HCT116 (cell line): Measurements from ENCODE around the gene DOCK9. TPM values are rescaled to one million over a fixed set of nuclear protein-coding genes. Genes with fewer than 3 reads are reported as not detected.

Experiments used
- ATAC-seq: fragments of 200-7000 bp; cut with Tn5 transposase; 2 replicates; pipeline ENCODE4 v1.9.1; 2020; ENCODE audit warnings: mild to moderate bottlenecking, moderate library complexity
- BruUV-seq: library from RNA; stranded (reverse); fragments of 400-500 nt; replicated peaks from 2 replicates; lab custom pipeline; 2021; lab: Mats Ljungman, UMichigan
- CTCF ChIA-PET: fragments of 300-600 bp; sonication (Branson Sonifier 250); formaldehyde crosslinking; loops from one replicate; lab custom pipeline; 2021; ENCODE audit warnings: antibody characterized with exemption; lab: Charles Lee
- POLR2A ChIA-PET: fragments of 300-600, 350-600 bp; sonication (Branson Sonifier 250); formaldehyde crosslinking; loops from one replicate; lab custom pipeline; 2021; ENCODE audit warnings: antibody characterized with exemption; lab: Charles Lee
- RAD21 ChIA-PET, 2 experiments: fragments of 300-600 bp; sonication (Branson Sonifier 250); formaldehyde crosslinking; loops; one replicate each; lab custom pipeline; 2023; ENCODE audit warnings: low total read pairs in 2 of 2; ENCODE audit not compliant: uncharacterized antibody in 2 of 2, unreplicated experiment in 2 of 2, low non-redundant PET in 1 of 2; lab: Charles Lee
- DNase-seq: peaks from one replicate; pipeline ENCODE4 v3.0.0-alpha.2; 2010; ENCODE audit warnings: low read depth, low spot score
- H2AFZ ChIP-seq: fragments of 200-600 bp; shearing (Covaris generic), sonication (generic); 2 replicates; pipeline ENCODE4 v1.6.1; 2017; ENCODE audit warnings: low read depth, mixed run types, mixed read lengths, antibody characterized with exemption, low read length; ENCODE audit not compliant: poor library complexity, severe bottlenecking
- H3K27ac ChIP-seq: 2 replicates; pipeline ENCODE4 v1.5.1; 2012; ENCODE audit warnings: low read depth, low read length
- H3K27me3 ChIP-seq: fragments of 200-600 bp; sonication (generic); 2 replicates; pipeline ENCODE4 v1.6.1; 2016; ENCODE audit warnings: mixed run types, low read length, mixed read lengths; ENCODE audit not compliant: insufficient read depth
- H3K36me3 ChIP-seq, 2 experiments: fragments of 200-500 bp in 1 of 2; fragments of 200-600 bp in 1 of 2; sonication (Bioruptor generic) in 1 of 2; sonication (generic) in 1 of 2; 2 replicates each; pipeline versions ENCODE4 v1.5.1 to v1.6.1; 2014 to 2016; ENCODE audit warnings: low read length in 2 of 2, inconsistent platforms in 1 of 2, mixed read lengths in 1 of 2, mixed run types in 1 of 2; ENCODE audit not compliant: insufficient read depth in 2 of 2, control insufficient read depth in 1 of 2
- H3K4me1 ChIP-seq, 2 experiments: fragments of 200-600 bp in 1 of 2; sonication (generic) in 1 of 2; 2 replicates each; pipeline versions ENCODE4 v1.5.1 to v1.6.1; 2012 to 2017; ENCODE audit warnings: low read length in 2 of 2, inconsistent platforms in 1 of 2, mild to moderate bottlenecking in 1 of 2, mixed read lengths in 1 of 2, mixed run types in 1 of 2, moderate library complexity in 1 of 2; ENCODE audit not compliant: insufficient read depth in 2 of 2, control insufficient read depth in 1 of 2
- H3K4me2 ChIP-seq: fragments of 200-600 bp; sonication (generic); 2 replicates; pipeline ENCODE4 v1.6.1; 2017; ENCODE audit warnings: mixed run types, low read length, mixed read lengths
- H3K4me3 ChIP-seq, 2 experiments: fragments of 200-600 bp in 1 of 2; sonication (generic) in 1 of 2; replicated peaks in 1 of 2; 2 replicates each; pipeline ENCODE4 v1.5.1; 2011 to 2016; ENCODE audit warnings: low read length in 2 of 2, control low read depth in 1 of 2, low read depth in 1 of 2, mild to moderate bottlenecking in 1 of 2, mixed read lengths in 1 of 2, mixed run types in 1 of 2
- H3K79me2 ChIP-seq: fragments of 200-600 bp; sonication (generic); 2 replicates; pipeline ENCODE4 v1.6.1; 2017; ENCODE audit warnings: mild to moderate bottlenecking, mixed run types, low read length, moderate library complexity, mixed read lengths; ENCODE audit not compliant: insufficient read depth
- H3K9ac ChIP-seq: fragments of 200-600 bp; sonication (generic); 2 replicates; pipeline ENCODE4 v1.6.1; 2016; ENCODE audit warnings: low read length, mixed read lengths
- H3K9me2 ChIP-seq: fragments of 200-600 bp; sonication (generic), shearing (Covaris generic); 2 replicates; pipeline ENCODE4 v1.6.1; 2017; ENCODE audit warnings: mixed run types, mild to moderate bottlenecking, moderate library complexity; ENCODE audit not compliant: insufficient read depth
- H3K9me3 ChIP-seq, 2 experiments: fragments of 200-500 bp in 1 of 2; fragments of 200-600 bp in 1 of 2; sonication (Bioruptor generic) in 1 of 2; sonication (generic) in 1 of 2; 2 replicates each; pipeline ENCODE4 v1.6.1; 2014 to 2017; ENCODE audit warnings: low read length in 2 of 2, mixed read lengths in 2 of 2, inconsistent platforms in 1 of 2, low read depth in 1 of 2, mild to moderate bottlenecking in 1 of 2, mixed run types in 1 of 2, moderate library complexity in 1 of 2; ENCODE audit not compliant: control insufficient read depth in 1 of 2, insufficient read depth in 1 of 2
- H4K20me1 ChIP-seq: fragments of 200-600 bp; sonication (generic), shearing (Covaris generic); 2 replicates; pipeline ENCODE4 v1.6.1; 2017; ENCODE audit warnings: mixed run types, mild to moderate bottlenecking, moderate library complexity; ENCODE audit not compliant: insufficient read depth
- CBX3 ChIP-seq: IDR thresholded peaks from 2 replicates; pipeline ENCODE4 v1.6.1; 2012; ENCODE audit warnings: low read depth
- CEBPB ChIP-seq: IDR thresholded peaks from 2 replicates; pipeline ENCODE4 v1.6.1; 2012; ENCODE audit warnings: low read depth
- CTCF ChIP-seq, 3 experiments: fragments of 200-600 bp in 1 of 3; sonication (generic) in 1 of 3; IDR thresholded peaks in 2 of 3; conservative IDR thresholded peaks in 1 of 3; 2 replicates each; pipeline ENCODE4 v1.5.1; 2012 to 2017; ENCODE audit warnings: low read depth in 2 of 3, low read length in 2 of 3, antibody characterized with exemption in 1 of 3, borderline replicate concordance in 1 of 3, control low read depth in 1 of 3, mild to moderate bottlenecking in 1 of 3, mixed read lengths in 1 of 3, mixed run types in 1 of 3, moderate library complexity in 1 of 3; ENCODE audit not compliant: insufficient read depth in 1 of 3
- EGR1 ChIP-seq: IDR thresholded peaks from 2 replicates; pipeline ENCODE4 v1.6.1; 2012; ENCODE audit warnings: low read depth
- ELF1 ChIP-seq: IDR thresholded peaks from 2 replicates; pipeline ENCODE4 v1.6.1; 2012; ENCODE audit warnings: low read depth, borderline replicate concordance
- EZH2 ChIP-seq: fragments of 200-600 bp; sonication (generic); IDR thresholded peaks from 2 replicates; pipeline ENCODE4 v1.6.1; 2017; ENCODE audit warnings: antibody characterized with exemption, mixed run types
- FOSL1 ChIP-seq: IDR thresholded peaks from 2 replicates; pipeline ENCODE4 v1.6.1; 2012; ENCODE audit warnings: low read depth
- JUND ChIP-seq: IDR thresholded peaks from 2 replicates; pipeline ENCODE4 v1.6.1; 2012
- MAX ChIP-seq: IDR thresholded peaks from 2 replicates; pipeline ENCODE4 v1.6.1; 2012
- POLR2A ChIP-seq: IDR thresholded peaks from 2 replicates; pipeline ENCODE4 v1.7.0; 2011; ENCODE audit warnings: borderline replicate concordance; ENCODE audit not compliant: insufficient read depth, insufficient read length; ENCODE audit errors: extremely low read depth
- POLR2AphosphoS5 ChIP-seq: IDR thresholded peaks from 2 replicates; pipeline ENCODE4 v1.6.1; 2011; ENCODE audit warnings: mild to moderate bottlenecking, low read depth, low read length, moderate library complexity
- SIN3A ChIP-seq: IDR thresholded peaks from 2 replicates; pipeline ENCODE4 v1.6.1; 2012; ENCODE audit warnings: low read depth
- SP1 ChIP-seq: IDR thresholded peaks from 2 replicates; pipeline ENCODE4 v1.6.1; 2012; ENCODE audit warnings: low read depth
- SRF ChIP-seq: IDR thresholded peaks from 2 replicates; pipeline ENCODE4 v1.6.1; 2012; ENCODE audit warnings: low read depth
- YY1 ChIP-seq: IDR thresholded peaks from 2 replicates; pipeline ENCODE4 v1.6.1; 2011; ENCODE audit warnings: low read length, low read depth, moderate library complexity, mild to moderate bottlenecking; ENCODE audit not compliant: insufficient replicate concordance; ENCODE audit errors: extremely low read depth
- ZBTB33 ChIP-seq: IDR thresholded peaks from 2 replicates; pipeline ENCODE4 v1.6.1; 2011; ENCODE audit warnings: mild to moderate bottlenecking, low read length, moderate library complexity; ENCODE audit not compliant: insufficient replicate concordance; ENCODE audit errors: extremely low read depth
- ZNF274 ChIP-seq: fragments of 200-500 bp; sonication (Bioruptor generic); IDR thresholded peaks from 2 replicates; pipeline ENCODE4 v1.6.1; 2014; ENCODE audit warnings: mild to moderate bottlenecking, low read depth, low read length, inconsistent platforms
- intact Hi-C: fragments of 100-400 bp; cut with micrococcal nuclease; formaldehyde crosslinking; loops from 2 replicates; pipeline ENCODE4 v1.10.0; 2022
- total RNA-seq: library from RNA; stranded (reverse); gene quantifications from one replicate; pipeline ENCODE4 v1.2.1, GENCODE V29; 2021; ENCODE audit not compliant: unreplicated experiment

The DOCK9 gene
- total RNA-seq, 1 experiment from 2014 or later = 58.8 TPM

GRCh38 chr13:99013951-99014350 is 36.1 kb upstream of the DOCK9 start:
- ChIA-PET POLR2A (no interaction called here), RAD21 (no interaction called here), CTCF (no interaction called here)
- BruUV-seq = no TSS peak
- intact Hi-C loops = no loop called here
- Histone ChIP-seq H3K4me2 (no peak overlapping the region), H3K9me2 (no peaks in the 10 kb centered on the region), H3K4me1 (no peaks in the 10 kb centered on the region; a peak in 1 of 4 replicates), H4K20me1 (no peaks in the 10 kb centered on the region), H3K9me3 (no peaks in the 10 kb centered on the region), H3K36me3 (no peaks in the 10 kb centered on the region), H3K79me2 (no peaks in the 10 kb centered on the region), H3K4me3 (no peak overlapping the region), H3K27ac (no peak overlapping the region), H2AFZ (no peak overlapping the region), H3K9ac (no peak overlapping the region), H3K27me3 (no peaks in the 10 kb centered on the region)
- no peak for TF ChIP-seq POLR2AphosphoS5
- no peak for TF ChIP-seq SP1
- no peak for TF ChIP-seq CEBPB
- TF ChIP-seq YY1 = no peak
- no peak for TF ChIP-seq SRF
- no peak for TF ChIP-seq ZBTB33
- no peak for TF ChIP-seq MAX
- TF ChIP-seq POLR2A = no peak
- TF ChIP-seq SIN3A = no peak
- no peak for TF ChIP-seq ZNF274
- ATAC-seq (no peak), DNase-seq (no peak)

GRCh38 chr13:99012539-99012938 is 34.7 kb upstream of the DOCK9 start:
- CTCF ChIA-PET = no interaction called here
- H3K4me3 ChIP-seq = no peak overlapping the region
- intact Hi-C loops = no loop called here
- TF ChIP-seq CEBPB (no peak), EGR1 (no peak), SIN3A (no peak), CBX3 (no peak), ELF1 (no peak), ZBTB33 (no peak), POLR2AphosphoS5 (no peak), FOSL1 (no peak), EZH2 (no peak), JUND (no peak), CTCF (IDR thresholded peaks at IDR 0.05 in 2 of 3, conservative IDR thresholded peaks at IDR 0.05 in 1 of 3; ENCODE audit: borderline replicate concordance in 1 of 3, insufficient read depth in 1 of 3, low read depth in 2 of 3, low read length in 2 of 3) (no peak)

More at GRCh38 chr13:99012539-99012938, 34.7 kb upstream of the DOCK9 start:
- ATAC-seq (no peak), DNase-seq (no peak)
- Histone ChIP-seq H3K9ac (no peak overlapping the region), H3K27ac (no peak overlapping the region), H3K79me2 (no peaks in the 10 kb centered on the region), H2AFZ (no peak overlapping the region), H3K36me3 (no peaks in the 10 kb centered on the region), H3K9me2 (no peaks in the 10 kb centered on the region), H4K20me1 (no peaks in the 10 kb centered on the region), H3K4me2 (no peak overlapping the region), H3K9me3 (no peaks in the 10 kb centered on the region), H3K27me3 (no peaks in the 10 kb centered on the region), H3K4me1 (no peaks in the 10 kb centered on the region)
- ChIA-PET RAD21 (no interaction called here), POLR2A (no interaction called here)
- no TSS peak for BruUV-seq
